Urinary bladder (tissue), 4 donors: ENCODE measurements around the gene ERMAP. TPM values are rescaled to one million over a fixed set of nuclear protein-coding genes. Genes with fewer than 3 reads are reported as not detected.

Experiments used
- DNase-seq: peaks from one replicate; pipeline ENCODE4 v3.0.0-alpha.2; 2015; ENCODE audit errors: extremely low spot score
- H3K27ac ChIP-seq: one replicate; pipeline ENCODE4 v1.5.1; 2013; ENCODE audit warnings: low read depth, mild to moderate bottlenecking, moderate library complexity
- H3K36me3 ChIP-seq: one replicate; pipeline ENCODE4 v1.6.1; 2013; ENCODE audit warnings: mild to moderate bottlenecking, moderate library complexity; ENCODE audit not compliant: insufficient read depth
- H3K4me1 ChIP-seq: one replicate; pipeline ENCODE4 v1.6.1; 2013; ENCODE audit warnings: mild to moderate bottlenecking, moderate library complexity; ENCODE audit not compliant: insufficient read depth
- H3K4me3 ChIP-seq: one replicate; pipeline ENCODE4 v1.5.1; 2013; ENCODE audit warnings: low read depth, low read length
- WGBS: extraction: QIAGEN DNeasy Blood & Tissue Kit; methylation state at CpG from one replicate; pipeline ENCODE4 v1.1.7; 2013; 5-methylcytosine and 5-hydroxymethylcytosine counted together
- polyA plus RNA-seq: library from polyadenylated mRNA; stranded (reverse); fragments of 200-250 nt; gene quantifications from one replicate; pipeline ENCODE4 v1.2.3, GENCODE V29; 2013
- total RNA-seq: library from RNA; depleted of rRNA; stranded (reverse); fragments of >200 nt; gene quantifications from one replicate; pipeline ENCODE4 v1.2.3, GENCODE V29; 2014
- donor health status: healthy with polysubstance abuse.
- donor health status: healthy.

The ERMAP gene
- total and polyA plus RNA-seq, 2 donors, result 8.2 to 12.3 TPM

DNA sequence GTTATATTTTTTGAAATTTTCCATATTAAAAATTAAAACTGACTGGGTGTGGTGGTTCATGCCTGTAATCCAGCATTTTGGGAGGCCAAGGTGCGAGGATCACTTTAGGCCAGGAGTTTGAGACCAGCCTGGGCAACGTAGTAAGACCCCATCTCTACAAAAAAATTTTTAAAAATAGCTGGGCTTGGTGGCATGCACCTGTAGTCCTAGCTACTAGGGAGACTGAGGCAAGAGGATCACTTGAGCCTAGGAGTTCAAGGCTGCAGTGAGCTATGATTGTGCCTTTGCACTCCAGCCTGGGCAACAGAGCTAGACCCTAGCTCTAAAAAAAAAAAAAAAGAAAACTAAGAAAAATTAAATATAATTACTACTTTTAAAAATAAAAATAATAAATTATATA lies 4.8 kb downstream of the ERMAP start:
- DNase-seq, result no peak
- Histone ChIP-seq H3K36me3 (no peaks in the 10 kb centered on the region), H3K27ac (no peak overlapping the region), H3K4me1 (no peaks in the 10 kb centered on the region), H3K4me3 (no peak overlapping the region)
- 96% methylated on average over 2 of the region's 2 CpGs for WGBS

DNA sequence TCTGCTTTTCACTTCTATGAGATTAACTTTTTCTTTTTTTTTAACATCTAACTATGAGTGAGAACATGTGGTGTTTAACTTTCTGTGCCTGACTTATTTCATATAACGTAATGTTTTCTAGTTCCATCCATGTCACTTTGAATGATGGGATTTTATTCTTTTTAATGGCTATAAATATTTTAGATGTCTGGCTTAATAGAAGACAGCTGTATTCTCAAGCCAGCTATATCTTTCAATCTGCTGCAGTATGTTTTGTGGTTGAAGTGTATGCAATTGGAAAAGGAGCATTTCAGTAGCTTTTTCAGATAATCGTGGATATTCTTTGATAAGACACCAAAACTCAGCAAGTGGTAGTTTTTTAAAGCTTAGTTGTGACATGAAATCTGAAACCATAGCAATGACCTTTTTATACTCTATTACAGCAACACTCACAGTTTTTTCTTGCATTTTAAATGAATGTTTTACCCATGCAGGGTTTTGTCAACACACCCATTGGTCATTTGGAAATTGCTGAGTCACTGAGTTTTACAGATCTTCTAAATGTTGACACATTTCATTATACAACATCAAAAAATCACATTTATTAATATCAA lies 6.0 kb downstream of the ERMAP start:
- Histone ChIP-seq H3K36me3 (no peaks in the 10 kb centered on the region), H3K27ac (no peak overlapping the region), H3K4me1 (no peaks in the 10 kb centered on the region), H3K4me3 (no peak overlapping the region)
- WGBS, result 36% methylated on average over 2 of the region's 2 CpGs
- no peak for DNase-seq

DNA sequence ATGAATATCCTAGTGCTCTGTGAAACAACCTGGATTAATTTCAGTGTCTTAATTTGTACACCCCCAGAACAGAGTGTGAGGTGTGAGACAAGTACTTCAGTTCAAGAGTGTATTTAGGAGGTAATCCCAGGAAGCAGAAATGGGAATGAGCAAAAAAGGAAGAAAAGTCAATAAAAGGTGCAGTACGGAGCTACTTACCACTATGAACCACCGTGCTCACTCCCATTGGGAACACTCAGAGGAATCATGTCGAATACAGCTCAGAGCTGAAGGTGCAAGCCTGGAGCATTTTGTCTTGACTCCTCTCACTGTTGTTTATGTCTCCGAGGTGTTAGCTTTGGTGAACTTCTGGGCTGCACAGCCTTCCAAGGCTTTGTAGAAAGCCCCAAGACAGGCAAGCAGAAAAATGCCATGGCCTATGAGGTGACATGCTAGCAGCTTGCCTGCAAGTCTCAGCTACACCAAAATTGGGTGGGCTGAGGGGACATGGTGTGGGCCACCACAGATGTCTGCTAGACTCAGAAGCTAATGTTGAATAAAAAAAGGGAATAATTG lies 7.6 kb downstream of the ERMAP start:
- Histone ChIP-seq H3K4me3 (no peak overlapping the region), H3K36me3 (no peaks in the 10 kb centered on the region), H3K27ac (no peak overlapping the region), H3K4me1 (no peaks in the 10 kb centered on the region)
- WGBS, result 95% methylated on average over 4 of the region's 4 CpGs
- no peak for DNase-seq

DNA sequence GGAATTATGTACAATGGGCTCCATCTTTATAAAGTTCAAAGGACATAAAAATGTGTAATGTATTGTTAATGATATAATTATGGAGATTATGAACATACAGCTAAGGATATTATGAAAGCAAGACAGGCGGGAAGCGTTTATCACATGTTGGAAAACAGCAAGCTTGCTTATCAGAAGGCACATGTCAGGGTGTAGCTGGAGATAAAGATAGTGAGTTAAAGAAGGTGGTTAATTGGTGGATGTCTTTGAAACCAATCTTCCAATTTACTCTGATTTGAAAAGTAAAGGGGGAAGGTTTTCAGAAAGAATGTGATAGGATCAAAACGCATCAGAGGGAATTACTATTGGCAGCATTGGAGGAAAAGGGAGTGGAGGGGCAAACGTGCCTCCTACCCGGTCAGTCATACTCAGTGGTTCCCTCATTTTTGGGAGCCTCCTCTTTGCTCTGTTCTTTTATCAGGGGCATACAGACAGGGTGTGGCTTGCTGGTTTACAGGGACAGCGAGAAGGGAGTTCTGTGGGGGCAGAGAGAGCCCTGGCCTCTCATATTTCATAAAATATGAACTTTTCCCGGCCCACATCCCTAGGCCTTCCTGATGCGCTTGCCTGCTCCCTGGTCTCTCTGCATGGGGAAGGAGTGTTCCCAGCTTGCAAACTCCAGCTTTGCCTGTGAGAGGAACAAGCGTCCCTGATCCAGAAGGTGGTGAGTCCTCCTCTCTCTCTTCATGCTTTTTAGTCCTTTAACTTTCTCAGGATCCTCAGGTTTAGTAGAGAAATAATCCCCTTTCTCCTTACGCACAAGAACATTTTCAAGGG lies 8.3 kb downstream of the ERMAP start:
- Histone ChIP-seq H3K4me1 (no peaks in the 10 kb centered on the region), H3K36me3 (no peaks in the 10 kb centered on the region), H3K4me3 (no peak overlapping the region), H3K27ac (no peak overlapping the region)
- no peak for DNase-seq
- 62% methylated on average over 10 of the region's 10 CpGs for WGBS

DNA sequence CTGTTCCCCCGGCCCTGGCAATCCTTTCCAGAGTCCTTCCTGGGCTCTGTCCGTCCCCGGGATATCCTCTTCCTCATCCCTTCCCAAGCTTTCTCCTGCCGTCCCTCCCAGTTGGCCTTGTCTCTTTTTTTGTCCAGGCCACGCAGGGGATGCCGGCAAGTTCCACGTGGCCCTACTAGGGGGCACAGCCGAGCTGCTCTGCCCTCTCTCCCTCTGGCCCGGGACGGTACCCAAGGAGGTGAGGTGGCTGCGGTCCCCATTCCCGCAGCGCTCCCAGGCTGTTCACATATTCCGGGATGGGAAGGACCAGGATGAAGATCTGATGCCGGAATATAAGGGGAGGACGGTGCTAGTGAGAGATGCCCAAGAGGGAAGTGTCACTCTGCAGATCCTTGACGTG lies 13.7 kb downstream of the ERMAP start:
- H3K4me3 ChIP-seq, result no peak overlapping the region
- no peaks in the 10 kb centered on the region for H3K4me1 ChIP-seq
- no peaks in the 10 kb centered on the region for H3K36me3 ChIP-seq
- no peak overlapping the region for H3K27ac ChIP-seq
- 87% methylated on average over 17 of the region's 17 CpGs for WGBS
- DNase-seq, result no peak

DNA sequence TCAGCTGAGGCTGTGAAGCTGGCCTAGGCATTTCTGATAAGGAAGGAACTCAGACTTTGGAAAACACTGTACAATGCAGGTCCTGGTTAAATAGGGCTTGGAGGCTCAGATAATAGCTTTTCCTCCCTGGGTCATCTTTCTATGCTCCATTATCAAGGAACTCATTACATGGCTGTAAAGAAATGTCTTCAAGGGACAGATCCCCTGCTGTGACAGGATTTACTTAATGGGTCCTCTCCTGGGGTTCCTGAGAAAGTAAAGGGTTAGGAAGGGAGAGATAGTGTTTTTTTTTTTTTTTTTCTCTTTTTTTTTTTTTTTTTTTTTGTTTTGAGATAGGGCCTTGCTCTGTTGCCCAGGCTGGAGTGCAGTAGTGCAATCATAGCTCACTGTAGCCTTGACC lies 14.4 kb downstream of the ERMAP start:
- no peaks in the 10 kb centered on the region for H3K4me1 ChIP-seq

DNA sequence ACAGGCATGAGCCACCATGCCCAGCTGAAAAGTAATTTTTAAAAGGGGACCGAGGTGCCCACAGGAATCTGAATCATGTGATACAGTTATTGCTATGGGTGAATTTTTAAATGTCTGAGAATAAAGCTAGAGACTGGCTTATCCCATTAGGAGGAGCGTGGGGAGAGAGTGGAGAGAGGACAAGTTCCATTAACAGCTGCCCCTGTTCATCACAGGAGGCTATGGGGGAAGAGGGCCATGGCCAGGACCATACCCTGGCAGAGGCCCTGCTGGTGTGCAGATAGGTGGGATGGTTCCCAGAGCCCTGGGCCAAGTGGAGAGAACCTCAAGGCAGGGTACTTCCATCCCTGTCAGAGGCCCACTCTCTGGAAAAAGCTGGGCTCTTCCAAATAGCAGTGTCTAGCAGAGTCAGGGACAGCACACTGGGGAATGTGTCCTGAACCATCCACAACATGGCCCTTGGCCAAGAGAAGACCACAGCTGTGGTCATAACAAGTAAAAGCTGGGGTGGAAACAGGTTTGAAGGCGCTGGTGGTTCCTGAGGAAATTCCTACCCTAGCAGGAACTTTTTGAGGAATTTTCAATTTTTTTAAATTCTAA lies 15.8 kb downstream of the ERMAP start:
- DNase-seq, result no peak
- Histone ChIP-seq H3K4me3 (no peak overlapping the region), H3K4me1 (no peaks in the 10 kb centered on the region), H3K36me3 (no peaks in the 10 kb centered on the region), H3K27ac (no peak overlapping the region)
- WGBS, result 95% methylated on average over 3 of the region's 3 CpGs

More for the DNA sequence above, 14.4 kb downstream of the ERMAP start:
- no peak overlapping the region for H3K4me3 ChIP-seq
- DNase-seq, result no peak
- H3K27ac ChIP-seq, result no peak overlapping the region
- H3K36me3 ChIP-seq, result no peaks in the 10 kb centered on the region

DNA sequence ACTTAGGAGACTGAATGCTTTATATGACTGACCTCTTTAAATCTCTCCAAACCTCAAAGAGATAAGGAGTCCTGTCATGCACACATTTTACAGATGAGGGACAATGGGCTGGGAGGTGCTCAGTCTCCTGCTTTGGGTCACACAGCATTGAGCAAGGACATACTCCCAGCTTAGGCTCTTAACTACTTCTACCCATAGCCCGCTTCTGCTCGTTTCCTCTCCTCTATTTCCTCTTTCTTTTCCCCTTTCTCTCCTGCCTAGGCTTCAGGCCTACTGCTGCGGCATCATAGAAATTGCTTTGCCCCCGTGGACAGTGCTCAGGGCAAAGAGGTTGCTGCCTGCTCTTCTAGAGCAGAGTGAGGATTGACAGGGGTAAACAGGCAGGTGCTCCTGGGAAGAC lies 17.1 kb downstream of the ERMAP start:
- DNase-seq, result no peak
- H3K4me3 ChIP-seq, result no peak overlapping the region
- H3K4me1 ChIP-seq, result no peaks in the 10 kb centered on the region
- no peak overlapping the region for H3K27ac ChIP-seq
- no peaks in the 10 kb centered on the region for H3K36me3 ChIP-seq
- 89% methylated on average over 4 of the region's 4 CpGs for WGBS

DNA sequence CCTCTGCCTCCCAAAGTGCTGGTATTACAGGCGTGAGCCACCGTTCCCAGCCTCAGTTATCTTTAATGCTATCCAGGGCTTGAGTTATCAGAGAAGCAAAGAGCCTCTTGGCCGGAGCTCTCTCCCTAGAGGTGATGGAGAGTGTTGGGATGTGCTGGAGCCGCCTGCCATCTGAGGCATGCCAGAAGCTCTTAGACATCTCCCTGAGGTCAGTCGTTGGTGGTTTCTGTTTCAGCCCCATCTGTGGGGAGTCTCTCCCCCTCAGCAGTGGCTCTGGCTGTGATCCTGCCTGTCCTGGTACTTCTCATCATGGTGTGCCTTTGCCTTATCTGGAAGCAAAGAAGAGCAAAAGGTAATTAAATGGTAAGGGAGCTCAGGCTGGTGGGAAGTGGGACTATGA lies 17.9 kb downstream of the ERMAP start:
- DNase-seq, result no peak
- Histone ChIP-seq H3K36me3 (no peaks in the 10 kb centered on the region), H3K27ac (no peak overlapping the region), H3K4me1 (no peaks in the 10 kb centered on the region), H3K4me3 (no peak overlapping the region)
- 74% methylated on average over 5 of the region's 5 CpGs for WGBS

DNA sequence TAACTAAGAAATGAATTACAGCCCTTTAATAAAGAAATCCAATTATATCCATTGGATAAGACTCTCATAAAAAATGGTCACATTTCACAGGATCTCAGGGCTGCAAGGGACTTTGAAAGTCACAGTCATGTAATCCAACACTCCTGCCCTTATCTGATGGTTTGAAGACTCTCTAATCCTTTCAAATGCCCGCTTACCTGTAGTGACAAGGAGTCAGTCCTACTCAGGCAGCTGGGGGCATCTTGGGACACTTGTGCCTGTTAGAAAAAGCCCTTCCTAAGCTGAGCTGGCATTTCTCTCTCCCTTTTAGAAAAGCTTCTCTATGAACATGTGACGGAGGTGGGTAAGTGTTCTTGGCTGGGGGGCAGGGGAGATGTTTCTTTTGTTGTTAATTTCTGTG lies 18.5 kb downstream of the ERMAP start:
- WGBS, result 88% methylated on average over 2 of the region's 2 CpGs
- no peaks in the 10 kb centered on the region for H3K36me3 ChIP-seq
- H3K27ac ChIP-seq, result no peak overlapping the region
- DNase-seq, result no peak
- no peak overlapping the region for H3K4me3 ChIP-seq
- H3K4me1 ChIP-seq, result no peaks in the 10 kb centered on the region

DNA sequence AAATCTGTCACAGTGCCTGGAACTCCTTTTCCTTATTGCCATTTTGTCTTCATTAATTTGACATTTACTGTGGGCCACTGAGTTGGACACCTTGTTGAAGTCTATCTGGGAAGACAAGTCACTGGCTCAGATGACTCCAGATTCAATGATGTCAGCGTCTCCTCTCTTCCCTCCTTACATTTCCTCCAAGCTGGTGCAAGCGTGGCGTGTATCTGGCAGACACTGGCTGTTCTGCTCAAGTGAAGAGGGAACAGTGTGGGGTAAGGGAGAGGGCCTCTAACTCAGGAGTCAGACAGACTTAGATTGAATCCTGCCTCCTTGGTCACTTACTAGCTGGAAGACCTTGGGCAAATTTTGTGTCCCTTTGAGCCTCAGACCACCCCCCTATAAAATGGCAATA lies 20.8 kb downstream of the ERMAP start:
- Histone ChIP-seq H3K4me1 (no peaks in the 10 kb centered on the region), H3K27ac (no peak overlapping the region), H3K36me3 (no peaks in the 10 kb centered on the region), H3K4me3 (no peak overlapping the region)
- 77% methylated on average over 3 of the region's 3 CpGs for WGBS
- no peak for DNase-seq

DNA sequence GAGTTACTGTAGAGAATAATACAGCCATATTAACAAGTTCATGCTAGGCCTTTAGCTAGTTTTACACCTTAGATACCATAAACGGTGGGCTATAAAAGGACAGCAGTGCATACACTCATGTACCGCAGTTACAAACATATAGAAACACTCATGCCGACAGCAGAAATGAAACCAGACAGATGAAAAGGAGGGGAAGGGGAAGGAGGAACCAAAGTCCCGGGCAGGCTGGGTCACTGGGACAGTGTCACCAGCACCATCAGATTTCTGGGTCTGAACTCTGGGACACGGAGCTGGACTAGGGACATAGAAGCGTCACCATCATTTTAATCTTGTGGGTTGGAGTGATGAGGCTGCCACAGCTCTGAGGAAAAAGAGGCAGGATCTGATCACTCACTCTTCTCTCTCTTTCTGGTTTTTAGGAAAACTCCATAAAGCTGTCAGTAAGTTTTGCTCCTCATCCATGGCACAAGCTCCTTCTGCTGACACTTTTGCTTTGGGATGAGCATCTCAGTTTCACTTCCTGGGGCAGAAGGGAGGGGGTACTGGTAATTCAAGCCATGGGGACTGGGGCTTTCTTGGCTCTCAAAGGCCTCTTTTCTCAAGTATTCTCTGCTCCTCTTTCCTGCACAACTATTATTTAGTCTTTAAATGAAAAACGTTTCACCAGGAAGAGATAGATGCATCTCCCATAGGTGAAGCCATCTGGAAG lies 21.7 kb downstream of the ERMAP start:
- H3K4me1 ChIP-seq, result no peaks in the 10 kb centered on the region
- H3K27ac ChIP-seq, result no peak overlapping the region
- H3K4me3 ChIP-seq, result no peak overlapping the region
- no peak for DNase-seq
- WGBS, result 74% methylated on average over 7 of the region's 7 CpGs
- H3K36me3 ChIP-seq, result no peaks in the 10 kb centered on the region

DNA sequence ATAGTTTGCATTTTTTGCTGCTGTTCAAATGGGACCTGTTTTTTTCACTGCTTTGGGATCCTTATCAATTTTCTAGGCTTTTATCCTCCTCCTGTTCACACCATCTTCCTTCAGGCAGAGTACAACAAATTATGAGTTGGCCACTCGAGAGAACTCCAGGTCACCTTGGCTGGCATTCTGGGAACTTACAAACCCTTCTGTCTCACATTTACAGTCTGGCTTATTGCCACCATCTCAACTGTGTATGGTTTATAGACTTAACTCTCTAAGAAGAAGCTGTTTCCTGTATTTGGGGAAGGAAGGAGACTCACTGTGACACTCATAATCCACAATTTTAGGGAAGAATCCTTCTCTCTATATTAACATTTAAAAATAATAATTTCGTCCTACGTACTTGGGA lies 24.1 kb downstream of the ERMAP start:
- Histone ChIP-seq H3K36me3 (no peaks in the 10 kb centered on the region), H3K4me3 (no peak overlapping the region), H3K4me1 (no peaks in the 10 kb centered on the region), H3K27ac (no peak overlapping the region)
- 66% methylated on average over 3 of the region's 3 CpGs for WGBS
- no peak for DNase-seq
